ENCODE results near the gene ABCA3. TPM values are rescaled to one million over a fixed set of nuclear protein-coding genes. Genes with fewer than 3 reads are reported as not detected.

Gene ABCA3
- total RNA-seq, 1 experiment from 2014 or later, result 6.2 TPM

- Histone ChIP-seq H4K20me1 (ENCODE audit: insufficient read depth) (no peaks in the 10 kb centered on the region), H3K36me3 (ENCODE audit: low read depth) (no peaks in the 10 kb centered on the region), H3K27me3 (ENCODE audit: insufficient read depth, low read depth) (peaks cover 66% of the 10 kb centered on the region), H3K9me3 (ENCODE audit: insufficient read depth, low read depth) (no peaks in the 10 kb centered on the region), H3K27ac (no peak overlapping the region), H3F3A (ENCODE audit: insufficient read depth, low read depth) (no peaks in the 10 kb centered on the region), H3K4me1 (replicated peaks; ENCODE audit: insufficient read depth) (no peaks in the 10 kb centered on the region), H3K4me3 (no peak overlapping the region), H2AFZ (no peak overlapping the region), H3K9me2 (ENCODE audit: insufficient read depth) (no peaks in the 10 kb centered on the region), H3K4me2 (no peak overlapping the region), H3K79me2 (ENCODE audit: low read depth) (no peaks in the 10 kb centered on the region)
- intact Hi-C loops (cut with micrococcal nuclease; ENCODE audit: unreplicated experiment), result no loop called here
- POLR2A ChIA-PET (ENCODE audit: unreplicated experiment), result no interaction called here
- CTCF ChIA-PET, result no interaction called here
- BruUV-seq (replicated peaks), result no TSS peak
- DNase-seq, result no peak
- TF ChIP-seq CTCF (conservative IDR thresholded peaks at IDR 0.05) (no peak), EZH2 (IDR thresholded peaks at IDR 0.05; ENCODE audit: low read depth) (no peak)
These were observed 55.5 kb downstream of the ABCA3 start for GRCh38 chr16:2284797-2285576.

GRCh38 chr16:2284001-2284770 lies 56.3 kb downstream of the ABCA3 start:
- Histone ChIP-seq H3K36me3 (ENCODE audit: low read depth) (no peaks in the 10 kb centered on the region), H3K9me3 (ENCODE audit: insufficient read depth, low read depth) (no peaks in the 10 kb centered on the region), H3K79me2 (ENCODE audit: low read depth) (no peaks in the 10 kb centered on the region), H3K4me1 (replicated peaks; ENCODE audit: insufficient read depth) (no peaks in the 10 kb centered on the region), H3K4me3 (no peak overlapping the region), H3K27ac (no peak overlapping the region), H3K27me3 (ENCODE audit: insufficient read depth, low read depth) (peaks cover 74% of the 10 kb centered on the region), H3K4me2 (no peak overlapping the region), H2AFZ (no peak overlapping the region), H3K9me2 (ENCODE audit: insufficient read depth) (no peaks in the 10 kb centered on the region), H4K20me1 (ENCODE audit: insufficient read depth) (no peaks in the 10 kb centered on the region), H3F3A (ENCODE audit: insufficient read depth, low read depth) (no peaks in the 10 kb centered on the region)
- BruUV-seq (replicated peaks), result no TSS peak
- ChIA-PET POLR2A (ENCODE audit: unreplicated experiment) (no interaction called here), CTCF (no interaction called here)
- intact Hi-C loops (cut with micrococcal nuclease; ENCODE audit: unreplicated experiment), result no loop called here
- no peak for DNase-seq
- TF ChIP-seq EZH2 (IDR thresholded peaks at IDR 0.05; ENCODE audit: low read depth) (no peak), CTCF (conservative IDR thresholded peaks at IDR 0.05) (no peak)

DNA sequence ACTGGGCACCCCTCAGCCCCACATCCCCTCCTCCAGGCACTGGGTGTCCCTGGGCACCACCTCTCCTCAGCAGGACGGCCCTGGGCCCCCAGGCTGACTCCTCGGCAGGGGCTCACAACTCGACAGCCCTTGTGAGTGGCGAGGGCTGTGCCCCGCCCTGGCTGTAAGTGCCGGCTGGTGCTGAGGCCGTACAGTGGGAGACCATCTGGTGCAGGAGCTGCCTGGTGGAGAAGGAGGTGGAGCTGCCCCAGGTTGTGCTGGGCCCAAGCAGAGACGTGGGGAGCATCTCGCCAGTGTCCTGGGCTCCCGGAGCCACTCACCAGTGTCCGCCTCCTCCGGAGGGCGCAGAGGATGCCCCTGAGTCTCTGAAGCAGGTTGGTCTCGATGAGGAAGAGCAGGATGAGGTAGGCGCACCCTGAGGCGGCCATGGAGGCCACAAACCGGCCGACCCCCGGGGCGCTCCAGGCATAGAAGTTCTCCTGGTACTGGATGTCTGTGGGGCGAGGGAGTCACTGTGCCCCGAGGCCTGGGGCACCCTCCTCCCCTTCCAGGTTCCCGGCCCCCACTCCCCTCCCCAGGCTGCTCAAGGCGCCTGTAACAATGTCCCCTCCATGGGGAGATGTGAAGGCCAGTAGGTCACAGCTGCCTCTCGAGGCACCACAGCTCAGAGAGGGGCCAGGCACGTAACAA lies 57.5 kb downstream of the ABCA3 start:
- TF ChIP-seq EZH2 (IDR thresholded peaks at IDR 0.05; ENCODE audit: low read depth) (no peak), CTCF (conservative IDR thresholded peaks at IDR 0.05) (no peak)
- DNase-seq, result no peak
- H3K9me2 ChIP-seq (ENCODE audit: insufficient read depth), result no peaks in the 10 kb centered on the region
- no peaks in the 10 kb centered on the region for H3K9me3 ChIP-seq (ENCODE audit: insufficient read depth, low read depth)
- intact Hi-C loops (cut with micrococcal nuclease; ENCODE audit: unreplicated experiment), result no loop called here
- no peaks in the 10 kb centered on the region for H3F3A ChIP-seq (ENCODE audit: insufficient read depth, low read depth)
- no peak overlapping the region for H3K4me3 ChIP-seq
- no peak overlapping the region for H2AFZ ChIP-seq
- H3K4me2 ChIP-seq, result no peak overlapping the region
- CTCF ChIA-PET, result no interaction called here
- no peaks in the 10 kb centered on the region for H3K36me3 ChIP-seq (ENCODE audit: low read depth)
- peaks cover 85% of the 10 kb centered on the region for H3K27me3 ChIP-seq (ENCODE audit: insufficient read depth, low read depth)
- POLR2A ChIA-PET (ENCODE audit: unreplicated experiment), result no interaction called here
- no TSS peak for BruUV-seq (replicated peaks)
- H3K4me1 ChIP-seq (replicated peaks; ENCODE audit: insufficient read depth), result no peaks in the 10 kb centered on the region
- no peak overlapping the region for H3K27ac ChIP-seq
- no peaks in the 10 kb centered on the region for H3K79me2 ChIP-seq (ENCODE audit: low read depth)
- H4K20me1 ChIP-seq (ENCODE audit: insufficient read depth), result no peaks in the 10 kb centered on the region
